GM18520 (cell line): ENCODE data around the gene PMS2.
"Not testable (repeated sequence)": the region's sequence is repeated elsewhere in the genome, so short reads cannot be mapped to it uniquely, and the experiment has no call there.

Experiments used
- ATAC-seq: cut with Tn5 transposase; IDR thresholded peaks from one replicate; pipeline ENCODE4 v1.9.1; 2021; ENCODE audit not compliant: unreplicated experiment

PMS2 gene

GRCh38 chr7:6008668-6009611 lies at the start of gene PMS2, which contains the start of gene AIMP2:
Gene PMS2 (minus strand): TSS chr7:6009049. CDS start chr7:6009019, 30 bp downstream.
Gene AIMP2 (plus strand): TSS chr7:6009272. CDS start chr7:6009364, 92 bp downstream.
- ATAC-seq: peak; percentile 93

- ATAC-seq: no peak
Measured at GRCh38 chr7:6057316-6058129, 48.7 kb upstream of the PMS2 start.

- no peak for ATAC-seq
Measured at GRCh38 chr7:6056616-6057015, 47.8 kb upstream of the PMS2 start.

- not testable (repeated sequence) for ATAC-seq
Measured at GRCh38 chr7:6051185-6051584, 42.3 kb upstream of the PMS2 start.

GRCh38 chr7:6049780-6050179 lies 40.9 kb upstream of the PMS2 start:
- no peak for ATAC-seq

GRCh38 chr7:6035686-6036085 lies 26.8 kb upstream of the PMS2 start:
- ATAC-seq: no peak

GRCh38 chr7:6035165-6035564 lies 26.3 kb upstream of the PMS2 start:
- ATAC-seq: no peak

GRCh38 chr7:6032641-6033040 lies 23.8 kb upstream of the PMS2 start:
- ATAC-seq: no peak

GRCh38 chr7:6032167-6032566 lies 23.3 kb upstream of the PMS2 start:
- ATAC-seq: no peak

GRCh38 chr7:6031567-6031966 lies 22.7 kb upstream of the PMS2 start:
- ATAC-seq: no peak

GRCh38 chr7:6030988-6031387 lies 22.1 kb upstream of the PMS2 start, which contains the start of gene ANKRD61:
Gene ANKRD61 (plus strand): TSS chr7:6031376. CDS start chr7:6031376, 0 bp downstream.
- ATAC-seq: no peak

- ATAC-seq: no peak
Measured at GRCh38 chr7:6028563-6028962, 19.7 kb upstream of the PMS2 start.

GRCh38 chr7:6027806-6028365 lies 19.0 kb upstream of the PMS2 start:
- ATAC-seq: no peak

- ATAC-seq: no peak
Measured at GRCh38 chr7:6026820-6027311, 18.0 kb upstream of the PMS2 start.

- ATAC-seq: peak; percentile 63
Measured at GRCh38 chr7:6026011-6026819, 17.4 kb upstream of the PMS2 start.

- ATAC-seq: no peak
Measured at GRCh38 chr7:6023974-6024435, 15.2 kb upstream of the PMS2 start.

- ATAC-seq: no peak
Measured at GRCh38 chr7:6022707-6023106, 13.9 kb upstream of the PMS2 start.

- ATAC-seq: no peak
Measured at GRCh38 chr7:6020371-6021286, 11.8 kb upstream of the PMS2 start.

- ATAC-seq: no peak
Measured at GRCh38 chr7:6016653-6016966, 7.8 kb upstream of the PMS2 start.
